OCI-LY7 (cell line): ENCODE measurements around the gene KCNQ5. TPM values are rescaled to one million over a fixed set of nuclear protein-coding genes. Genes with fewer than 3 reads are reported as not detected.

Experiments
- BruUV-seq: library from RNA; stranded (reverse); fragments of 400-500 nt; replicated peaks from 2 replicates; lab custom pipeline; 2021; lab: Mats Ljungman, UMichigan
- CTCF ChIA-PET: fragments of 300-600 bp; sonication (Branson Sonifier 250); formaldehyde crosslinking; loops from one replicate; lab custom pipeline; 2022; ENCODE audit warnings: antibody characterized with exemption; ENCODE audit not compliant: unreplicated experiment; lab: Charles Lee
- POLR2A ChIA-PET: fragments of 300-600 bp; sonication (Branson Sonifier 250); formaldehyde crosslinking; loops from one replicate; lab custom pipeline; 2022; ENCODE audit warnings: antibody characterized with exemption; lab: Charles Lee
- DNase-seq: peaks from one replicate; pipeline ENCODE4 v3.0.0-alpha.2; 2015; ENCODE audit warnings: low spot score
- H2AFZ ChIP-seq: fragments of 200-600 bp; sonication (generic), shearing (Covaris generic); 2 replicates; pipeline ENCODE4 v1.6.1; 2014; ENCODE audit warnings: mild to moderate bottlenecking, antibody characterized with exemption, low read length, moderate library complexity
- H3K27ac ChIP-seq: fragments of 200-600 bp; sonication (generic); 2 replicates; pipeline ENCODE4 v1.5.1; 2014; ENCODE audit warnings: mixed run types, low read depth, mild to moderate bottlenecking, moderate library complexity, low read length, inconsistent platforms; ENCODE audit not compliant: poor library complexity, severe bottlenecking
- H3K36me3 ChIP-seq: fragments of 200-600 bp; sonication (generic); 2 replicates; pipeline ENCODE4 v1.6.1; 2014; ENCODE audit warnings: mild to moderate bottlenecking, antibody characterized with exemption, low read length, moderate library complexity, mixed read lengths; ENCODE audit not compliant: insufficient read depth
- H3K4me1 ChIP-seq: fragments of 200-600 bp; sonication (generic); 2 replicates; pipeline ENCODE4 v1.5.1; 2014; ENCODE audit warnings: mild to moderate bottlenecking, low read length; ENCODE audit not compliant: insufficient read depth, poor library complexity, severe bottlenecking
- H3K4me2 ChIP-seq: fragments of 200-600 bp; sonication (generic); 2 replicates; pipeline ENCODE4 v1.6.1; 2014; ENCODE audit warnings: mild to moderate bottlenecking, low read length
- H3K4me3 ChIP-seq: fragments of 200-600 bp; sonication (generic); 2 replicates; pipeline ENCODE4 v1.5.1; 2014; ENCODE audit warnings: mild to moderate bottlenecking, low read depth, low read length; ENCODE audit not compliant: poor library complexity, severe bottlenecking
- H3K79me2 ChIP-seq: fragments of 200-600 bp; sonication (generic); 2 replicates; pipeline ENCODE4 v1.6.1; 2016; ENCODE audit warnings: low read depth, mild to moderate bottlenecking, low read length, moderate library complexity, mixed read lengths; ENCODE audit not compliant: insufficient read depth
- H3K9me2 ChIP-seq: fragments of 200-600 bp; sonication (generic); 2 replicates; pipeline ENCODE4 v1.6.1; 2016; ENCODE audit warnings: mild to moderate bottlenecking, low read length, mixed read lengths; ENCODE audit not compliant: insufficient read depth
- H3K9me3 ChIP-seq: fragments of 200-600 bp; sonication (generic); 2 replicates; pipeline ENCODE4 v1.6.1; 2014; ENCODE audit warnings: mild to moderate bottlenecking, mixed run types, low read length, mixed read lengths
- H4K20me1 ChIP-seq: fragments of 200-600 bp; sonication (generic); 2 replicates; pipeline ENCODE4 v1.6.1; 2014; ENCODE audit warnings: mild to moderate bottlenecking, antibody characterized with exemption, low read length, moderate library complexity, mixed read lengths; ENCODE audit not compliant: insufficient read depth
- CTCF ChIP-seq: fragments of 200-600 bp; sonication (generic); conservative IDR thresholded peaks from 2 replicates; pipeline ENCODE4 v1.5.1; 2014; ENCODE audit warnings: mild to moderate bottlenecking, antibody characterized with exemption, low read length, moderate library complexity, mixed read lengths
- EZH2phosphoT487 ChIP-seq: fragments of 200-600 bp; sonication (generic); IDR thresholded peaks from 2 replicates; pipeline ENCODE4 v1.6.1; 2018; ENCODE audit warnings: low read depth, borderline replicate concordance, mild to moderate bottlenecking, mixed run types, antibody characterized with exemption, low read length, moderate library complexity, mixed read lengths
- intact Hi-C: fragments of 100-400 bp; cut with micrococcal nuclease; formaldehyde crosslinking; loops from one replicate; pipeline ENCODE4 v1.10.0; 2022; ENCODE audit not compliant: unreplicated experiment
- total RNA-seq, 2 experiments: library from RNA; depleted of rRNA in 1 of 2; stranded (reverse); fragments of >200 nt in 1 of 2; shearing (Covaris generic) in 1 of 2; gene quantifications; 2 replicates each; pipeline ENCODE4 v1.2.3, GENCODE V29; 2014 to 2022

Gene KCNQ5
- total RNA-seq, 2 experiments from 2014 or later: 26.1 to 29.7 TPM

GRCh38 chr6:73151732-73152131 is 529.9 kb downstream of the KCNQ5 start:
- Histone ChIP-seq H3K27ac (no peak overlapping the region), H3K79me2 (no peaks in the 10 kb centered on the region), H3K9me2 (no peaks in the 10 kb centered on the region), H4K20me1 (no peaks in the 10 kb centered on the region), H3K4me1 (no peaks in the 10 kb centered on the region), H3K4me3 (no peak overlapping the region), H3K4me2 (no peak overlapping the region), H3K9me3 (no peaks in the 10 kb centered on the region), H3K36me3 (0 out of 2 replicates have a peak, but pooled peaks cover 2% of the 10 kb centered on the region), H2AFZ (no peak overlapping the region)
- ChIA-PET POLR2A (interaction anchor here (0.7 to 2.3 kb wide), 4 partner anchors 10 to 551 kb away, joined by 3 to 9 read pairs (median 3); no protein-coding TSS in a partner anchor), CTCF (no interaction called here)
- intact Hi-C loops: no loop called here
- TF ChIP-seq EZH2phosphoT487: no peak
- no peak for TF ChIP-seq CTCF
- BruUV-seq: no TSS peak
- DNase-seq: no peak

GRCh38 chr6:73152556-73152955 is 530.7 kb downstream of the KCNQ5 start:
- Histone ChIP-seq H3K79me2 (no peaks in the 10 kb centered on the region), H3K36me3 (peaks cover 5% of the 10 kb centered on the region; the same call in 1 of the 2 replicates), H3K9me2 (no peaks in the 10 kb centered on the region), H3K9me3 (no peaks in the 10 kb centered on the region), H3K27ac (no peak overlapping the region), H2AFZ (no peak overlapping the region), H4K20me1 (no peaks in the 10 kb centered on the region), H3K4me3 (no peak overlapping the region), H3K4me2 (no peak overlapping the region), H3K4me1 (no peaks in the 10 kb centered on the region)
- intact Hi-C loops: no loop called here
- no peak for DNase-seq
- BruUV-seq: no TSS peak
- TF ChIP-seq EZH2phosphoT487 (no peak), CTCF (no peak)
- ChIA-PET CTCF (interaction anchor here (0.5 kb wide), 1 partner anchor 889 kb away, joined by 3 read pairs; no protein-coding TSS in a partner anchor), POLR2A (interaction anchor here (0.7 to 2.3 kb wide), 6 partner anchors 9 to 550 kb away, joined by 3 to 9 read pairs (median 3); no protein-coding TSS in a partner anchor)
